HG02763 (cell line): ENCODE data around the gene SMURF2.

Experiments
- ATAC-seq: cut with Tn5 transposase; IDR thresholded peaks from one replicate; pipeline ENCODE4 v1.9.1; 2021; ENCODE audit warnings: mild to moderate bottlenecking, moderate library complexity; ENCODE audit not compliant: unreplicated experiment

Gene SMURF2

DNA sequence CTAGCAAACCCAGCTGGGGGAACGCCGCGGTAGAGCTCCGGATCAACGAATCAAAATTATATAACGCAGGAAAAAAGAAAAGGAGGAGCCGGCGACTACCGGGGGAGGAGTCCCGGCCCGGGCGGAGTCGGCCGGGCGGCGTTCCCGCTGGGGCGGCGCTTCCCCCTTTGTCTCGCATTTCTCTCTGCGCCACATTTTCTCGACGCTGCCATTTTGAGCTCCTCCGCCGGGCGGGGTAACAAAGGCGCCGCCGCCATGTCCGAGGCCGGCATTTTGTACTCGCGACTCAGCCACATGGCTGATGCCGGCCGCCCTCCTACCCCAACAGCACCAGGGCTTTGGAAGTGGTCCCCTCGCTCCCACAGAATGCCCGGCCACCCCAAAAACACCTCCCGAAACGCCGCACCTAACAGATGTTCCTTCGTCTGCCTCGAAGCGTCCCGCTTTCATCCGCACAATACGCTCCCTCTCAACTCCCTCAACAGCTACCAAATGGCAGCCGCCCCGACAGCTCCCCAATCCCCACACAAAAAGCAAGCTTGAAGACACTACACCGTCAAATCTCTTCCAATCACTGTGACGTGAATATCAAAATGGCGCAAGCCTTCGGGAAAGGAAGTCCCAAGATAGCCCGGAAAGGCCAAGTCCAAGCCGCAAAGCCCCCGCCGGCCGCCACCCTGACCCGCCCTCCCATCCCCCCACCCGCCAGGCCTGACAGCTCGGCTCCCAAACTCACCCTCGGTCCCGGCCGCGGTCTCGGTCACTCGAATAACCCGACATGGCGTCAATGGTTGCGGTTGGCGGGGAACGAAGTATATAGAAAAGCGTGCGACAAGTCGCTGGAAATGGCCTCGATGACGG lies 156.5 kb downstream of the SMURF2 start:
- ATAC-seq, result peak; percentile 20

DNA sequence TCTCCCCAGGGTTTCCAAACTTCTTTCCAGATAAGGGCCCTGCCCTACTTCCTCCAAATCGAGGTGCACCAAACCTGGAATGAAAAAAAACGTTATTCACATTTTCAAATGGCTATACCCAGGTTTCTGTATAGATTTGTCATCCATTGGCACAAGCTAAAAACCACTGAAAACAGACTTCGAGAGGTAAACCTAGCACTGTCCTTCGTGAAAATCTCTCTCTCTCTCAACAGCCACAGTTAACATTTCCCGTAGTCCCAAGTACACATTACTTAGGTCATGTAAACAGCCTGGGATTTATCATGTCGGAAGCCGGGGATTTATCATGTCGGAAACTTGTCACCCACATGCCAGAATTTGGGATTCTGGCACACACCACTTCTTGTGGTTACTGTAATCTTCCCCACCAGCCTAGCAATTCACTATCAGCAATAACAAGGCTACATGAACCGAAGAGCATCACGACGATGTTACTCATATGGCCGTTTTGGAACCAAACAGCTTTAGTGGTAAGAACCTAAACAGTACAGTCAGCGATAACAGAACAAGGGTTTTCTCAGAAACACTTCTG lies 157.3 kb downstream of the SMURF2 start:
- no peak for ATAC-seq

DNA sequence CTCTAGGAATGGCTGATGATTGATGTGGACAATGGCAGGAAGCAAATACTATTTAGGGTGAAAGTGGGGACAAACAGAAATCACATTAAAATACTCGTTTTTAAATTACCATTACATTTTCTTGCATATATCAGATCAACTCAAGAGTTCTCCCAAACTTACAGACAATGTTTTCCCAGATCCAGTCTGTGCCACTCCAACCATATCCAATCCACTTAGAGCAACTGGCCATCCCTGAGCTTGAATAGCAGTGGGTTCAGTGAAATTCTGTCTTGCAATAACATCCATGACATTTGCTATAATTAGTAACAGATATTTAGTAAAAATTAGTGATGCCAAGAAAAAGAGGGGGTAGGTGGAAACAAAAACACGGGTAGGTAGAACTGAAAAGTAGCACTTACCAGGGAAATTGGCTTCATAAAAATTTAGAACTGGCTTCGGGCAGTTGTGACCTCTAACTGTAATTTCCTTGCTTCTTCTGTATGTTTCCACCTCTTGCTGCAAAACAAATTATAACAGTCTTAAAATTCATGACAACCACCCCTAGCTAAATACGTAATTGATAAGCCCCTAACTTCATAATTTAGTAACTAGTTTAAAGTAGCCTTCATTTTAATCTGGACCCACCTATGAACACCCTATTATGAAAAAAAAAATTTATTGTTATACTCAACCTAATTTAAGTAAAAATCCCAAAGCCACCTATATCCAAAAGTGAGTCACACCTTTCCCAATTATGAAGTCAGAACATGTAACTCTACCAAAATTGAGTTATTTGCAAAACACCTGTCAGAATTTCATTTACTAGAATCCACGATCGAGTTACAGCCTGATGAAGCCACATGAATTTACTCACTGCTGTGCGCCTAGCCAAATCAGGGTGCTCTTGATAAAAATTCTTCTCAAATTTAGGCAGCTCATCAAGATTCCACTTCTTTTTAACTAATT lies 158.0 kb downstream of the SMURF2 start:
- ATAC-seq, result no peak

DNA sequence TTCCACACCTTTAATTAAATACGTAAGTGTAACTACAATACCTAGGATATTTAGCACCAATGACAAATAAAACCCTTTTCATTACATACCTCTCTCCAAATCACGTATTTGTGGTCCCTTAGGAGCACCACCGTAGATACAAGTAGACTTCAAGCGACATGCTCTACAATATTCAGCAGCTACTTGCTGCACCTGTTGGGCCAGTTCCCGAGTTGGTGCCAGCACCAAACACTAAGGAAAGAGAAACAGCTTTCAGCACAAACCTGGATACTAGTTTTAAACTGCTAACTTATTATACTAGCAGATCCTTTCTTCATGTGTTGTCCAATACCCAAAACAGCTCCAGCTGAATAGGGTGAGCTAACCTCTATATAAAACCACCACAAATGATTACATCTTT lies 158.8 kb downstream of the SMURF2 start:
- no peak for ATAC-seq

DNA sequence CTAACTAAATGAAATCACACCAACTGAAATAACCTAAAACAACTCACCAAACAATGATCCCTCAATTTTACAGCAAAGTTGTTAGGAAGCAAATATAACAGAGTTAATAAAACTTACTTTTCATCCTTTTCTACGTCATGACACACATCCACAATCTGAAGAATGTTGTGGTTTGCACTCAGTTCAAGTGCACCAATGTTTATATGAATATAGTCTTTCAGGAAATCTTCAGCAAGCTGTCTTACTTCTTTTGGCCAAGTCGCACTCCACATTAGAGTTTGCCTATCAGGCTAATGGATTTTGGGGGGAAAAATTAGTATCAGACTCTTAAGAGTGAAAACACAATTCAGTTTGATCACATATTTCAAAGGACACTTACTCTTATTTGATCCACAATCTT lies 159.3 kb downstream of the SMURF2 start:
- ATAC-seq, result no peak

DNA sequence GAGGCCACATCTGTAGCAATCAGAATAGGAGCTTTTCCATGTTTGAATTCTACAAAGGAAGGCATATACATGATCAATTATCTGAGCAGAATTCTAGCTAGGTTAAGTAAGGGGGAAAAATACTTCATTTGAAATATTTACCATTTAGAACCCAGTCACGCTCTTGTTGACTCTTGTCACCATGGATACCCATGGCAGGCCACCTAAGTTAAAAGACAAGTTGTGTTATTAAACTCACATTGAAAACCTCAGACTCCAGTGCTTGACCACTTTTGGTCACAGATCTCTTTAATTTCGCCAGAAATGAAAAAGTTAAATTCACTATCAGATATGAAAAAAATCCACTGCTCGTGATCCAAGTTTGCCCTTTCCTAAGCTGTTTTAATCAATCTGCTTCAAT lies 160.1 kb downstream of the SMURF2 start:
- ATAC-seq, result no peak

DNA sequence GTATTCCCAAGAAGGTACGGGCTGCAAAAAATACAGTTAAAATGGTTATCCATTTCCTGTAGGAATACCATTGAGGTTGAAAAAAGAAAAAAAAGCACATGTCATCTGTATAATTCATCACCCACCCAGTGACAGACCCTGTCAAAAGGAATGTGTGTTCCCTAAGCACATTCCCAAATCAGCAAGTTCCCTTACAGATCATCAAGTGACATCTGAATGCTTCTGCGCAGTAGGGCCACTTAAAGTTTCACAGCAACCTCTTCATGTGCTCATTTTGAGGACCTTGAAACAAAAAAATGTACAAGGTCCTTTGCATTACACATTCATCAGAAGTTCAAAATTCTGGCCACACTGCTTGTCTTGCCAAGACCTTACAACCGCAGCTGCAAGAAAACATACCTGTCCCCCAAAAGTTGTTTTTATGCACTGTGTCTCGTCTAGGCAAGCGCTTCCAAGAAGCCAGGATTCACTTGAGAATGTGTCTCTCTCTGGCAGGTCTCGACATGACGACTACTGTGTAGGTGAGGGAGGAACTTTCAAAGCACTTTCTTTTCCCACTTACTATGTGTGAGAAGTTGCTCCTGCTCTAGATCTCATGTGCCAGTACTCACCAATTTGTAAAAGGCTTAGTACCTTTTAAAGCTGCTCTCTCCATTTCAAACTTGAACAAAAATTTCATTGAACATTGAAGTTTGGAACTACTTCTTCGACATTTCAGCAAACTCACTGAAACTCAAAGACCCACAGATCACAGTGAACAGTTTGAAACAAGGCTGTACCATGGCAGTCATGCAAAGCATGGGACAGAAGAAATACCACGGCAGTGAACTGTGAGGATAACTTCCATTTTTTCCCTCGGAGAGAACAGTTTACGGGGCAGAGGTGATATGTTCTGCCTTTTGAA lies 161.0 kb downstream of the SMURF2 start:
- no peak for ATAC-seq

DNA sequence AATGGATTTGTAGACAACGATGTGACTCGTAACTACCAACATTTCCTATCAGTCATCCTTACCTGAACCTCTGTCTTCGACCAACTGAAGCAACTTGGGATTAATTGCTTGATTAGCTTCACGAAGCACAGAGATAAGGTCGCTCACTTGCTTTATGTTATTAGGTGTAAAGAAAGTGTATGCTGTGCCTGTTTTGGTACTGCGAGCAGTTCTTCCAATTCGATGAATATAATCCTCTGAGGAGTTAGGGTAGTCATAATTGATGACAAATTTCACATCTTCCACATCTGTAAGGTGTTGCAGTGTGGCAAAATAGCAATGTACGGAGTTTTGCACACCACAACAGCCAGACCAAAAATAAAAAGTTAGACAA lies 161.6 kb downstream of the SMURF2 start:
- no peak for ATAC-seq

DNA sequence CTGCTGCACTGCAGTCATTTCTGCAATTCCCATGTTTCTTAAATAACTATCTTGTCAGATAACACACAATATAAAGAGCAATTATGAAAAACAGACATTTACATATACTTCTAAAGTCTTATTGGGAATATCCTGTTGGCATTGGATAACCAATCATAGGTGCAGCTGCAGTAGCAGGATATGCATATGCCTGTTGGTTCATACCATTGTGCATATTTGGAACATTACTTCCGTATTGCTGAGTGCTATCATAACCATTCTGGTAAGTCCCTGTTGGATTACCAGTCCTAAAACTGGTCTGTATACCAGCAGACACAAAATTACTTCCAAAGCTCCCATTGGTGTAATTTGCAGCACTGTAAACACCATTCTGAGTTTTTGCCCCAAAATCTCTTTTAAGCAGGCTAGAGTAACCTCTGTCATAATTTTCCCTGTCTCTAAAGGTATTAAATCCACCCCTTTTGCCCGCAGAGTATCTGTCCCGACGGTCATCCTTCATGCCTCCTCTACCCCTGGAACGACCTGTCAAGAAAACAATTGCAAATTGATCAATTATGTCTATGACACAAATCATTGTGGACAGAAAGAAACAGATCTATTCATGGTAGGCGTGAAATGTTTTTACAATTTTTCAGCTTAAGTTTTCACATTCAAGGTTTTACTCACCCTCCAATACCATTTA lies 162.2 kb downstream of the SMURF2 start:
- ATAC-seq, result no peak

DNA sequence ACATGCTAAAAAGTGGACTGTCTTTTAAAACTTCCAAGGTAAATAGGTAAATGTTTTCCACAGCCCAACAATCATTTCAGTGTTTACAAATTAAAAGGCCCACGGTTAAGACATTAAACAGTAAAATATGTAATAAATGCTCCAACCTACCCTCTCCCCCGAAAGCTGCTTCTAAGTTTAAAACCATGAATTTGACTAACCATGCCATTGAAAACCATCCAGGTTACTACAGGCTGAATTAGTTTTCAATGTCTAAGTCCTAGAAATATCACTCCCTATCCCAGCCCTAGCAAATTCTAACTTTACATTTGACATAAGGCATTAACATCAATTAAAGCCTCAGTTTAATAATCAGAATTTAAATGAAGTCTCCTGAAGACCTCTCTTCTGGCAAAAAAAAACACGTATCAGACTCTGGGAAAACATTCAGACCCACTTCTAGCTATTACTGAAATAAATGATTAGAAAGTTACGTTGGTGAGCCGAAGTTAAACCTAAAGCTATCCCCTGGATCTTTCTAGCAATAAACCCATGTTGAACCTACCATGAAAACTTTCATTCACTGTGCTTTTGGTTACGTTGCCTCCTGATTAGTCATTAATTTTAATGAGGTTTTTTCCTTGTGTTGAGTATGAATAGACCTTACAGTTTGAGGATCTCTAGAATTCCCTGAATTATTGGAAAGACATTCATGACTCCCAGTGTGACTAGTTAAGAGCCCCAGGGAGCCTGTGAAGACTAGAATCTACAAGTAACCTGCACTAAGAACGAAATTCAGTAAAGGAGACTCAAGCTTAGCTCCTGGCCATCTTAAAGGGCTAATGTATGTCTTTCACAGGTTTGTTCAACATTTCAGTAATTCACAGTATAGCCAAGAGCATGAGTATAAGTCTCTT lies 163.6 kb downstream of the SMURF2 start:
- no peak for ATAC-seq

DNA sequence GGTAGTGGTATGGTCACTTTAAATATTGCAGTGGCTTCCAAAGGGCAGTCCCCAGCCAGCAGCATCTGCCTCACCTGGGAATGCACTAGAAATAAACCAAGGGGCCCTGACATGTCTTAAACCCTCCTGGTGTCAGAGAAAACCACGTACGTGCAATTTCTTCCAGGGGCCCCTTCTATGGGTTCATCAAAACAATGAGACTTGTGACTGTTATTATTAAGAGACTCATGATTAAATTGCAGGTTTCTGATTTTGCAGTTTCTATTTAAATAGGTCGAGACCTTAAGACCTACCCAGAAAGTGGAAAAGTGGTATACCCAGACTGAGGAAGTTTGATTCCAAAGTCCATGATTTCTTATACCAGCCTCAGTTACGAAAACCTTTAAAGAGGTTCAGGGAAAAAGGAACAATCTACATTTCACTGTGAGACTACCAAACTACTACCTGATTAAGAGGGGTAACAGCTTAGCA lies 164.5 kb downstream of the SMURF2 start:
- ATAC-seq, result no peak

DNA sequence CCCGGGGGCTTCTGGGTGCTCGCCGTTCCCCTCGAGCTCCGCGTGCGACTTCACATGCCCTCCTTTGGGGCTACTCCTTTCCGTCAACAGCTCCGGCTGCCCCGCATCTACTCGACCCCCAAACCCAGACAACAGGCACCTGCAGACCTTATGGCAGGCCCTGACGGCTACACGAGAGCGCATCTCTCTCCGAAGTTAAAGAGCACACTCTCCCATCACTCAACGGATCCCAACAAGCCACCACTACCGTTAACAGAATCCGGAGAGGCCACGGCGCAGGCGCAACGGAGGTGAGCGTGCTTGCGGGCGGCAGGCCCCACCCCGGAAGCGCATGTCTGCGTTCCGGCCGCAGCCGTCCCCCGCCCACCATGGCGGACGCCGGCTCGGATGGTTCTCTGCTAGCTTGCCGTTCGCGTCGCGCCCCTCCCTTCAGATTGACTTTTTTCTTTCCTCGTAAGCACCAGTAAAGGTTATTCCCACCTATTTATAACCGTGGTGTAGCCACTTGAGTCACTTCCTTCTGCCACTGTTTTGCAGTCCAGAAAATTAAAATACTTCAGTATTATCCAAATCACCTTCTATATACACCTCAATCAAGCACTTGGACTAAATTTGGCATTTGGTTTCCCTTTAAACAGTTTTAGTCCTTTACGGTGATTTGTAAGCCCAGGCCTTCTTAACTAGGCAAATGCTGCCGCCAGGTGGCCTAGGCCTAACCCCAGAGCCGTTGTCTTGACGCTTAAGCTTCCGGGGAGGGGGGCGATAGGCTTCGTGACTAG lies 165.1 kb downstream of the SMURF2 start, which contains the start of gene POLG2:
Gene POLG2, minus strand, starts transcription at position 269 of the 779 bp plus-strand sequence. Its CDS starts 86 bp downstream, at position 183.
- peak; percentile 83 for ATAC-seq

DNA sequence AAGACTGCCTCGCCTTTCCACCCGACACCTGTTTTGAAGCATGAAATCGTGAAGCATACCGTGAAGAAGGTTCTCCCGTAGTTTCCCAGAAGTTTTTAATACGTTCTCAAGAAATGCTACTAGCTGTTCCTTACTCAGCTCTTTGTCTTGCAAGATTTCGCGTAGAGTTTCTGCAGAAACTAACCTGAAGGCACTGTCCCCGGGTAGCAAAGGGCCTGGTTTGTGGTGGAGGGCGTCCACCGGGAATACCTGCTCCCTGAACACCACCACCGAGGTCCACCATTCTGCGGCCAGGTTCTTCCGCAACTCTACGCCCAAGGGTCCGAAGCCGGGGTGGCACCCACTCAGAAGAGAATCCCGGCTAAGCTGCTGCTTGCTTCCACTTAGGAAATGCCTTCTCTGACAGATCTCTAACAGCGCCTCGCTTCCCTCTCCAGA lies 165.7 kb downstream of the SMURF2 start:
- no peak for ATAC-seq
